Type B pancreatic cell (in vitro differentiated cells): ENCODE results near the gene TAOK2. TPM values are rescaled to one million over a fixed set of nuclear protein-coding genes. Genes with fewer than 3 reads are reported as not detected.
"Not testable (repeated sequence)": the region's sequence is repeated elsewhere in the genome, so short reads cannot be mapped to it uniquely, and the experiment has no call there.

Experiments
- DNase-seq: peaks from one replicate; pipeline ENCODE4 v3.0.0; 2021; ENCODE audit warnings: mixed read lengths; ENCODE audit not compliant: unreplicated experiment; ENCODE audit errors: extremely low spot score
- H3K27ac Mint-ChIP-seq: 2 replicates; pipeline ENCODE4 v1.8.0; 2021; ENCODE audit warnings: mild to moderate bottlenecking, mixed read lengths
- H3K27me3 Mint-ChIP-seq: 2 replicates; pipeline ENCODE4 v1.8.0; 2021; ENCODE audit warnings: mixed read lengths
- H3K36me3 Mint-ChIP-seq: 2 replicates; pipeline ENCODE4 v1.8.0; 2021; ENCODE audit warnings: mixed read lengths
- H3K4me1 Mint-ChIP-seq: one replicate; pipeline ENCODE4 v1.8.0; 2021; ENCODE audit warnings: mixed read lengths; ENCODE audit not compliant: unreplicated experiment
- H3K4me3 Mint-ChIP-seq: 2 replicates; pipeline ENCODE4 v1.8.0; 2021; ENCODE audit warnings: mild to moderate bottlenecking, mixed read lengths
- H3K9me3 Mint-ChIP-seq: 2 replicates; pipeline ENCODE4 v1.8.0; 2021; ENCODE audit warnings: mixed read lengths
- CTCF ChIP-seq: fragments of 200-600 bp; sonication (generic); conservative IDR thresholded peaks from 2 replicates; pipeline ENCODE4 v1.5.0; 2021; ENCODE audit warnings: antibody characterized with exemption, mild to moderate bottlenecking
- total RNA-seq: library from RNA; stranded (reverse); gene quantifications from 2 replicates; pipeline ENCODE4 v1.2.1, GENCODE V29; 2021; ENCODE audit warnings: low replicate concordance

The TAOK2 gene
- total RNA-seq, 1 donor from 2014 or later: 52.4 TPM

DNA sequence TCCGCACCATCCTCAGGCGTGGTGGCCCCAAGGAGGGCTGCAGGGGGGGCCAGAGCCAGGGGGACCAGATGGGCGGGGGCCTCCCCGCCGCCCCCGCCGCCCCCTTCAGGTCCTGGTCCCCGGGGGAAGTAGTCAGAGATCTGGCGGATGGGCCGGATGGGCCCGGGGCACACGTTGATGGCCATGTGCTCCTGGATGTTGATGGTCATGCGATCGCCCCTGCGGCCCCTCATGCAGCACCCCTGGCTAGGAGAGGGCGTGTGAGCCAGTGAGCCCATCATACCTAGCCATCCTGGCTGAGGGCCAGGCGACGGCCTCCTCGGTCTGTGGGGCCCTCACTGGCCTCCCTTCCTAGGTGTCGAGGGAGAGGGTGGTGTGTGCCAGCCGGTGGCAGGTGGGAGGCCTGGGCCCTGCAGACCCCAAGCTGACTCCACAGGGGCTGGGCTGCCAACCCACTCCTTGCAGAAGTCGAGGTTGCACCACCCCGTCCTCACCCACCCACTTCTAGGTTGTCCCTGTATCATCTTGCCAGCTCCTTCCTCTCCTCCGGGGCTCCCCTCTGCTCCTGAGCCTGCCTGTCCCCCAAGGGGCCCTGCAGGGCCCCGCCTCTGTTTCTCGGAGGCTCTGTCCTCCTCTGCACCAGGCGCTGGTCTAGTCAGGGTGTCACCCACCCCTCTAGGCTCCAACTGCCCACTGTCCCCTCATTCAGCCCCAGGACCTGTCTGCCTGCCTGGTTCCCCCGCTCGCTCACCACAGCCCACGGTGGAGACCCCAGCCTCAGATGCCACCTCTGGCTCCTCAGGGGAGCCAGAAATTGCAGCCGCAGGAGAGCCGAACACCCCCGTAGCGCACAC, 36.5 kb downstream of the TAOK2 start:
- Mint-ChIP-seq H3K4me1 (peaks cover 4% of the 10 kb centered on the region), H3K27ac (no peak overlapping the region), H3K27me3 (peaks cover 29% of the 10 kb centered on the region), H3K4me3 (peak overlapping the region; percentile 77), H3K9me3 (no peaks in the 10 kb centered on the region), H3K36me3 (no peaks in the 10 kb centered on the region)
- DNase-seq: no peak
- no peak for TF ChIP-seq CTCF

- no peak for TF ChIP-seq CTCF
- Mint-ChIP-seq H3K9me3 (no peaks in the 10 kb centered on the region), H3K4me1 (peaks cover 4% of the 10 kb centered on the region), H3K27ac (no peak within 1 kb of the TSS), H3K4me3 (peak within 1 kb of the TSS; percentile 92), H3K27me3 (peaks cover 29% of the 10 kb centered on the region), H3K36me3 (no peaks in the 10 kb centered on the region)
- no peak for DNase-seq
Observed at GRCh38 chr16:30010844-30011713, 37.4 kb downstream of the TAOK2 start, which contains the start of gene DOC2A. TSS of gene DOC2A (minus strand) at chr16:30011027. CDS start at chr16:30010222, 805 bp downstream.

DNA sequence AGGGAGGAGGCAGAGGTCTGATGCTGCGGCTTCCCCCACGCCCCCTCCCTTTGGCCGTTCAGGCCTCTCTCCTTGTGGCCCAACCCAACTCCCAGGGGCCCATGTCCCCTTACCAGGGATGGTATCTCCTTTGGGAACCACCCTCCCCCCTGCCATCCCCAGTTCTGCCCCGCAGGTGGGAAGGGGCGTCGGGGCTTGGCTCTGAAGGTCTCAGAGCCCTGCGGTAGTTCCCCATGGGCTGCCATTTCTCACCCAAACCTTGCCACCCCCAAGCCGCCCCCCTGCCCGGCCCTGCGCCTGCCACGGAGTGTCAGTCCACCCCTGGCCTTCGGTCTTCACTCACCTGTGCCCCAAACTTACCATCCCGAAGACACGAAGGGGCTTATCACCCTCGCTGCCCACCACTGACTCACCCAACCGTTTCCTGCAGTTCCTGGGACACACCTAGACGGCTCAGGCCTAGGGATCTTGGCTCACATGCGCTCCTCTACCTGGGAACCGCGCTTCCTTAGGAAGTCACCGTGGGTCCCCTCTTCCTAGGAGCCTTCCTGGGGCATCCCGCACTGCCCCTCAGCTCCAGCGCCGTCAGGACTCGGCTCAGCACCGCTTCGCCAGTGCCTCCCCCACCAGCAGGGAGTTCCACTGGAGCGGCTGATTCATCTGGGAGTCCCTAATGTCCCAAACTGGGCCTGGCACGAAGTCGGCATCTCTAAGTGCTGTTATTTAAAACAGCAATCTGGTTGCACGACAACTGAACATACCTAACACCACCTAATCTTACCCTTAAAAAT, 38.2 kb downstream of the TAOK2 start:
- H3K9me3 Mint-ChIP-seq: no peaks in the 10 kb centered on the region
- H3K27me3 Mint-ChIP-seq: peaks cover 34% of the 10 kb centered on the region
- H3K27ac Mint-ChIP-seq: no peak overlapping the region
- peak overlapping the region; percentile 92 for H3K4me3 Mint-ChIP-seq
- TF ChIP-seq CTCF: no peak
- H3K4me1 Mint-ChIP-seq: peaks cover 4% of the 10 kb centered on the region
- H3K36me3 Mint-ChIP-seq: no peaks in the 10 kb centered on the region
- DNase-seq: no peak

GRCh38 chr16:30012598-30012997, 38.9 kb downstream of the TAOK2 start:
- H3K4me3 Mint-ChIP-seq, H3K27ac Mint-ChIP-seq, H3K4me1 Mint-ChIP-seq, H3K9me3 Mint-ChIP-seq, DNase-seq, H3K36me3 Mint-ChIP-seq: not testable (repeated sequence)
- peaks cover 34% of the 10 kb centered on the region for H3K27me3 Mint-ChIP-seq

DNA sequence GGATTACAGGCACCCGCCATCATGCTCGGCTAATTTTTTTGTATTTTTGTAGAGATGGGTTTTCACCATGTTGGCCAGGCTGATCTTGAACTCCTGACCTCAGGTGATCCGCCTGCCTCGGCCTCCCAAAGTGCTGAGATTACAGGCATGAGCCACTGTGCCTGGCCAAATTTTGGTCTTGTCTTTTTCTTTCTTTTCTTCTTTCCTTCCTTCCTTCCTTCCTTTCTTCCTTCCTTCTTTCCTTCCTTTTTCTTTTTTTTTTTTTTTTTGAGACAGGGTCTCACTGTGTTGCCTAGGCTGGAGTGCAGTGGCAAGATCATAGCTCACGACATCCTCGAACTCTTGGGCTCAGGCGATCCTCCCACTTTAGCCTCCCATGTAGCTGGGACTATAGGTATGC, 41.8 kb downstream of the TAOK2 start:
- DNase-seq, H3K36me3 Mint-ChIP-seq, H3K9me3 Mint-ChIP-seq, H3K27ac Mint-ChIP-seq, H3K4me1 Mint-ChIP-seq, H3K4me3 Mint-ChIP-seq: not testable (repeated sequence)
- peaks cover 23% of the 10 kb centered on the region for H3K27me3 Mint-ChIP-seq

DNA sequence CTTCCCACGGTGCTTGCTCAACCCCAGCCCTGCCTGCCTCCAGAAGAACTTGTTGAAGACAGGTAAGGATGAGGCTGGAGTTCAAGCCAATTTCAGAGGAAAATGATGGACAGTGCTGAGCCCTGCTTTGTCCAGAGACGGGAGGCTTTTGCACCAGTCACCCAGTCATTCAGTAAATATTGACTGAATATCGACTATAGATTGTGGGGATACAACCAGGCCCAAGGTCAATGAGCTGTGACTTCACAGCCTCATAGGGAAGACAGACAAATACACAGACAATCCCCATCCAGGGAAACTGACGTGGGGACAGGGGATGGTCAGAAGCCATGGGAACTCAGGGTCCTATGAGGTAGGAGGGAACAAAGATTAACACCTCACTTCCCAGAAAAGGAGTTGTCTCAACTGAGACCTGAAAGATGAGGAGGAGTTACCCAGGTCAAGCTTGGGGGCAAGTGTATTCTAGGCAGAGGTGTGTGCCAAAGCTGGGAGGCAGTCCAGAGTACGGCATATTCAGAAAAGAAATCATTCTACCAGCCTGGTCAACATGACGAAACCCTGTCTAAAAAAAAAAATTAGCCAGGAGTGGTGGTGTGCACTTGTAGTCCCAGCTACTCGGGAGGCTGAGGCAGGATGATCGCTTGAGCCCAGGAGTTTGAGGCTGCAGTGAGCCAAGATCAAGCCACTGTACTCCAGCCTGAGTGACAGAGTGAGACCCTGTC, 43.0 kb downstream of the TAOK2 start:
- Mint-ChIP-seq H3K9me3 (no peaks in the 10 kb centered on the region), H3K4me1 (peaks cover 9% of the 10 kb centered on the region), H3K27ac (no peak overlapping the region), H3K36me3 (no peaks in the 10 kb centered on the region), H3K27me3 (peaks cover 27% of the 10 kb centered on the region), H3K4me3 (no peak overlapping the region)
- no peak for TF ChIP-seq CTCF
- DNase-seq: no peak
